ENCODE results near the gene TCEAL7. TPM values are rescaled to one million over a fixed set of nuclear protein-coding genes. Genes with fewer than 3 reads are reported as not detected.

TCEAL7 gene
- total RNA-seq, 1 experiment from 2014 or later, result not detected

- BruUV-seq (replicated peaks), result no TSS peak
- Histone ChIP-seq H3K27ac (ENCODE audit: low read length) (no peak within 1 kb of the TSS), H3K9me3 (ENCODE audit: control insufficient read depth, insufficient read depth, low read depth, low read length) (no peaks in the 10 kb centered on the region), H3K4me1 (ENCODE audit: control insufficient read depth, insufficient read depth, low read length) (peaks cover 2% of the 10 kb centered on the region; the same call in 1 of the 2 replicates), H3K36me3 (ENCODE audit: control insufficient read depth, insufficient read depth, low read length) (no peaks in the 10 kb centered on the region), H3K27me3 (ENCODE audit: control insufficient read depth, insufficient read depth, low read length) (peaks cover 12% of the 10 kb centered on the region), H3K4me3 (ENCODE audit: low read depth in 2 of 2, low read length in 2 of 2) (peak within 1 kb of the TSS; percentile 53 to 71)
- intact Hi-C loops (cut with micrococcal nuclease; ENCODE audit: unreplicated experiment), result no loop called here
- CTCF ChIA-PET, result no interaction called here
- TF ChIP-seq POLR2AphosphoS5 (IDR thresholded peaks at IDR 0.05; ENCODE audit: low read depth, low read length) (no peak), TCF7L2 (IDR thresholded peaks at IDR 0.05; ENCODE audit: low read depth, low read length) (no peak), REST (IDR thresholded peaks at IDR 0.05; ENCODE audit: insufficient read depth in 1 of 2, low read depth in 2 of 2, low read length in 1 of 2) (no peak), SIN3A (IDR thresholded peaks at IDR 0.05; ENCODE audit: borderline replicate concordance, insufficient read depth, low read depth, low read length) (no peak)
- TF ChIP-seq, protein P1, sequence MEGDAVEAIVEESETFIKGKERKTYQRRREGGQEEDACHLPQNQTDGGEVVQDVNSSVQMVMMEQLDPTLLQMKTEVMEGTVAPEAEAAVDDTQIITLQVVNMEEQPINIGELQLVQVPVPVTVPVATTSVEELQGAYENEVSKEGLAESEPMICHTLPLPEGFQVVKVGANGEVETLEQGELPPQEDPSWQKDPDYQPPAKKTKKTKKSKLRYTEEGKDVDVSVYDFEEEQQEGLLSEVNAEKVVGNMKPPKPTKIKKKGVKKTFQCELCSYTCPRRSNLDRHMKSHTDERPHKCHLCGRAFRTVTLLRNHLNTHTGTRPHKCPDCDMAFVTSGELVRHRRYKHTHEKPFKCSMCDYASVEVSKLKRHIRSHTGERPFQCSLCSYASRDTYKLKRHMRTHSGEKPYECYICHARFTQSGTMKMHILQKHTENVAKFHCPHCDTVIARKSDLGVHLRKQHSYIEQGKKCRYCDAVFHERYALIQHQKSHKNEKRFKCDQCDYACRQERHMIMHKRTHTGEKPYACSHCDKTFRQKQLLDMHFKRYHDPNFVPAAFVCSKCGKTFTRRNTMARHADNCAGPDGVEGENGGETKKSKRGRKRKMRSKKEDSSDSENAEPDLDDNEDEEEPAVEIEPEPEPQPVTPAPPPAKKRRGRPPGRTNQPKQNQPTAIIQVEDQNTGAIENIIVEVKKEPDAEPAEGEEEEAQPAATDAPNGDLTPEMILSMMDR (IDR thresholded peaks at IDR 0.05), result no peak
- in situ Hi-C loops (cut with HindIII; ENCODE audit: low pct_unique_long_range_greater_than_20kb, low sequenced_read_pairs), result no loop called here
- ATAC-seq (peak; percentile 96), DNase-seq (ENCODE audit: low read depth, low spot score) (peak; percentile 12)
- POLR2A ChIA-PET, result no interaction called here
Observed at GRCh38 chrX:103310555-103311398, 19.3 kb upstream of the TCEAL7 start, which contains the start of gene BEX2. BEX2 (minus strand) TSS chrX:103310990; CDS start chrX:103309976, 1,014 bp downstream.

DNA sequence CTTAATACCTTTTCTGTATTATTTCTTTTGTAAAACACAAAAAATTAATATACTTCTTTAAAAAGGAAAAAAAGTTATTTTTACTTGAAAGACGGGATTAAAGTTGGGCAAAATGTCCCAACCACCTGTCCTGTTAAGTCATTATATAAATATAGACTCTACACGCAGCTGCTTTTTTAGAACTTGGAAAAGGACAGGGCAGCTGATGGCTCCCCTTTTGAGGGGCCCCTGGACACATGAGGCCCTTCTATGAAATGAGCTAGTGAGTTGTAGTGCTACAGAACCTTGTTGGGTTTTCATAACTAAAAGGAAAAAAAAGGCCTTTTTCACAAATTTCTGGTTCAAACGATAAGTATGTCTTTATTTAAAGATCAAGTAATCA lies 18.6 kb upstream of the TCEAL7 start:
- H3K4me3 ChIP-seq (ENCODE audit: low read depth in 2 of 2, low read length in 2 of 2), result peak overlapping the region; percentile 53 to 71
- no peak for DNase-seq (ENCODE audit: low read depth, low spot score)
- no TSS peak for BruUV-seq (replicated peaks)
- peaks cover 12% of the 10 kb centered on the region for H3K27me3 ChIP-seq (ENCODE audit: control insufficient read depth, insufficient read depth, low read length)
- POLR2A ChIA-PET, result no interaction called here
- no peaks in the 10 kb centered on the region for H3K36me3 ChIP-seq (ENCODE audit: control insufficient read depth, insufficient read depth, low read length)
- peaks cover 2% of the 10 kb centered on the region; the same call in 1 of the 2 replicates for H3K4me1 ChIP-seq (ENCODE audit: control insufficient read depth, insufficient read depth, low read length)
- H3K9me3 ChIP-seq (ENCODE audit: control insufficient read depth, insufficient read depth, low read depth, low read length), result no peaks in the 10 kb centered on the region
- intact Hi-C loops (cut with micrococcal nuclease; ENCODE audit: unreplicated experiment), result no loop called here
- in situ Hi-C loops (cut with HindIII; ENCODE audit: low pct_unique_long_range_greater_than_20kb, low sequenced_read_pairs), result no loop called here
- H3K27ac ChIP-seq (ENCODE audit: low read length), result no peak overlapping the region
- no peak for ATAC-seq
- TF ChIP-seq, protein P1 (IDR thresholded peaks at IDR 0.05), result no peak
- no peak for TF ChIP-seq TCF7L2 (IDR thresholded peaks at IDR 0.05; ENCODE audit: low read depth, low read length)
- TF ChIP-seq SIN3A (IDR thresholded peaks at IDR 0.05; ENCODE audit: borderline replicate concordance, insufficient read depth, low read depth, low read length), result no peak
- TF ChIP-seq REST (IDR thresholded peaks at IDR 0.05; ENCODE audit: insufficient read depth in 1 of 2, low read depth in 2 of 2, low read length in 1 of 2), result no peak
- no peak for TF ChIP-seq POLR2AphosphoS5 (IDR thresholded peaks at IDR 0.05; ENCODE audit: low read depth, low read length)
- CTCF ChIA-PET, result no interaction called here
